Fibroblast of skin of left biceps (primary cell): Measurements from ENCODE around the gene CAD.

Experiments used
- DNase-seq, 2 experiments: peaks; one replicate each; pipeline ENCODE4 v3.0.0-alpha.2; 2013; ENCODE audit warnings: low read depth in 2 of 2

CAD gene

GRCh38 chr2:27225526-27225925 lies 8.4 kb downstream of the CAD start:
- DNase-seq: no peak

GRCh38 chr2:27227501-27227900 lies 10.3 kb downstream of the CAD start:
- DNase-seq: no peak

- DNase-seq: no peak
Measured at GRCh38 chr2:27231921-27232320, 14.8 kb downstream of the CAD start.

GRCh38 chr2:27233341-27233740 lies 16.2 kb downstream of the CAD start:
- no peak for DNase-seq

- no peak for DNase-seq
Measured at GRCh38 chr2:27236136-27236535, 19.0 kb downstream of the CAD start.

GRCh38 chr2:27236626-27237025 lies 19.5 kb downstream of the CAD start:
- DNase-seq: no peak

- DNase-seq: no peak
Measured at GRCh38 chr2:27237341-27237945, 20.3 kb downstream of the CAD start.

GRCh38 chr2:27238976-27239375 lies 21.8 kb downstream of the CAD start:
- no peak for DNase-seq

GRCh38 chr2:27240406-27240805 lies 23.2 kb downstream of the CAD start:
- DNase-seq: no peak

GRCh38 chr2:27241761-27242613 lies 24.8 kb downstream of the CAD start:
- DNase-seq: no peak

GRCh38 chr2:27242614-27242951 lies 25.4 kb downstream of the CAD start:
- no peak for DNase-seq

GRCh38 chr2:27243391-27244130 lies 26.4 kb downstream of the CAD start:
- no peak for DNase-seq

GRCh38 chr2:27245116-27245515 lies 27.9 kb downstream of the CAD start:
- no peak for DNase-seq

- DNase-seq: no peak
Measured at GRCh38 chr2:27245626-27246025, 28.5 kb downstream of the CAD start.

- DNase-seq: no peak
Measured at GRCh38 chr2:27247893-27248292, 30.7 kb downstream of the CAD start.

GRCh38 chr2:27249159-27249890 lies 32.2 kb downstream of the CAD start:
- no peak for DNase-seq

GRCh38 chr2:27249891-27250651 lies 32.9 kb downstream of the CAD start:
- DNase-seq: no peak

- DNase-seq: no peak
Measured at GRCh38 chr2:27250652-27251379, 33.6 kb downstream of the CAD start.

- no peak for DNase-seq
Measured at GRCh38 chr2:27251766-27252165, 34.6 kb downstream of the CAD start.

GRCh38 chr2:27255187-27255586 lies 38.0 kb downstream of the CAD start:
- DNase-seq: no peak

- DNase-seq: peak; percentile 48 to 49
Measured at GRCh38 chr2:27255660-27256059, 38.5 kb downstream of the CAD start.
